H1 (cell line): ENCODE measurements around the gene SH3D19. TPM values are rescaled to one million over a fixed set of nuclear protein-coding genes. Genes with fewer than 3 reads are reported as not detected.

Source experiments
- CTCF ChIA-PET: fragments of 300-600 bp; sonication (Branson Sonifier 250); formaldehyde crosslinking; loops from one replicate; lab custom pipeline; 2021; ENCODE audit not compliant: partially characterized antibody; lab: Charles Lee
- POLR2A ChIA-PET: fragments of 300-600 bp; sonication (Branson Sonifier 250); formaldehyde crosslinking; loops from one replicate; lab custom pipeline; 2021; ENCODE audit warnings: inconsistent platforms; ENCODE audit not compliant: partially characterized antibody; lab: Charles Lee
- DNase-seq, 2 experiments: peaks; one replicate each; pipeline versions ENCODE4 v3.0.0 to v3.0.0-alpha.2; 2010 to 2022; ENCODE audit warnings: low spot score in 2 of 2, low read depth in 1 of 2, mixed read lengths in 1 of 2
- FAIRE-seq: peaks from 2 replicates; lab custom pipeline; 2011; peaks lifted over from hg19 to GRCh38; lab: Jason Lieb, UNC
- H2AFZ ChIP-seq: 2 replicates; pipeline ENCODE4 v1.8.1; 2012; ENCODE audit warnings: low read length, inconsistent platforms
- H2AK5ac ChIP-seq: 2 replicates; pipeline ENCODE4 v1.6.1; 2013; ENCODE audit warnings: low read depth, low read length
- H2BK120ac ChIP-seq: replicated peaks from 2 replicates; pipeline ENCODE3; 2013; ENCODE audit warnings: low read depth, low read length, inconsistent platforms
- H2BK12ac ChIP-seq: 2 replicates; pipeline ENCODE4 v1.6.1; 2013; ENCODE audit warnings: low read depth, low read length
- H2BK15ac ChIP-seq: 2 replicates; pipeline ENCODE4 v1.6.1; 2013; ENCODE audit warnings: low read length
- H2BK20ac ChIP-seq: 2 replicates; pipeline ENCODE4 v1.6.1; 2013; ENCODE audit warnings: low read length
- H2BK5ac ChIP-seq: 2 replicates; pipeline ENCODE4 v1.6.1; 2013; ENCODE audit warnings: low read depth, low read length
- H3K14ac ChIP-seq: 2 replicates; pipeline ENCODE4 v1.6.1; 2013; ENCODE audit warnings: inconsistent platforms; ENCODE audit not compliant: insufficient read length
- H3K18ac ChIP-seq: 2 replicates; pipeline ENCODE4 v1.6.1; 2013; ENCODE audit warnings: low read length; ENCODE audit errors: extremely low read depth
- H3K23ac ChIP-seq: 2 replicates; pipeline ENCODE4 v1.6.1; 2013; ENCODE audit warnings: inconsistent platforms; ENCODE audit not compliant: insufficient read length
- H3K23me2 ChIP-seq: 2 replicates; pipeline ENCODE4 v1.6.1; 2013; ENCODE audit warnings: low read depth, low read length
- H3K27ac ChIP-seq: 2 replicates; pipeline ENCODE4 v1.6.1; 2011; ENCODE audit warnings: low read depth, low read length, inconsistent platforms
- H3K27me3 ChIP-seq, 4 experiments: replicated peaks in 1 of 4; 1 replicate in 1 of 4; 2 replicates in 3 of 4; pipeline versions ENCODE4 v1.6.1 to v1.8.1; 2011 to 2013; ENCODE audit warnings: low read length in 3 of 4, mild to moderate bottlenecking in 3 of 4, inconsistent platforms in 2 of 4, mixed read lengths in 2 of 4, moderate library complexity in 1 of 4; ENCODE audit not compliant: control insufficient read depth in 3 of 4, insufficient read depth in 3 of 4; ENCODE audit errors: extremely low read depth in 1 of 4
- H3K36me3 ChIP-seq, 4 experiments: 2 replicates each; pipeline versions ENCODE4 v1.6.1 to v1.8.1; 2011 to 2013; ENCODE audit warnings: mild to moderate bottlenecking in 4 of 4, low read length in 3 of 4, moderate library complexity in 2 of 4, control low read depth in 1 of 4, inconsistent platforms in 1 of 4; ENCODE audit not compliant: insufficient read depth in 4 of 4, control insufficient read depth in 2 of 4
- H3K4ac ChIP-seq: replicated peaks from 2 replicates; pipeline ENCODE3; 2013; ENCODE audit warnings: low read length, low read depth, mixed read lengths, inconsistent platforms; ENCODE audit not compliant: insufficient read length
- H3K4me1 ChIP-seq, 4 experiments: replicated peaks in 1 of 4; 1 replicate in 1 of 4; 2 replicates in 3 of 4; pipeline versions ENCODE4 v1.6.1 to v1.8.1; 2011 to 2013; ENCODE audit warnings: low read length in 3 of 4, inconsistent platforms in 2 of 4, mixed read lengths in 1 of 4; ENCODE audit not compliant: insufficient read depth in 4 of 4, control insufficient read depth in 3 of 4
- H3K4me2 ChIP-seq, 2 experiments: 2 replicates each; pipeline versions ENCODE4 v1.6.1 to v1.8.1; 2011 to 2013; ENCODE audit warnings: low read depth in 2 of 2, low read length in 2 of 2, control low read depth in 1 of 2, inconsistent platforms in 1 of 2, mild to moderate bottlenecking in 1 of 2; ENCODE audit not compliant: insufficient read depth in 1 of 2
- H3K4me3 ChIP-seq, 4 experiments: fragments of 200-600, 300-600 bp in 1 of 4; sonication (generic), shearing (Covaris generic), sonication (Bioruptor Twin) in 1 of 4; 2 replicates each; pipeline versions ENCODE4 v1.5.1 to v1.8.1; 2011 to 2016; ENCODE audit warnings: low read length in 4 of 4, low read depth in 3 of 4, control low read depth in 2 of 4, inconsistent platforms in 2 of 4, mild to moderate bottlenecking in 2 of 4, mixed read lengths in 1 of 4, moderate library complexity in 1 of 4; ENCODE audit not compliant: insufficient read depth in 2 of 4; ENCODE audit errors: extremely low read depth in 1 of 4
- H3K56ac ChIP-seq: replicated peaks from 2 replicates; pipeline ENCODE3; 2013; ENCODE audit warnings: low read depth, mild to moderate bottlenecking, mixed read lengths, low read length, inconsistent platforms; ENCODE audit not compliant: insufficient read length
- H3K79me1 ChIP-seq: 2 replicates; pipeline ENCODE4 v1.6.1; 2013; ENCODE audit warnings: low read depth, low read length, control low read depth
- H3K79me2 ChIP-seq, 2 experiments: 2 replicates each; pipeline versions ENCODE4 v1.6.1 to v1.8.1; 2012 to 2013; ENCODE audit warnings: low read length in 2 of 2, mild to moderate bottlenecking in 2 of 2, inconsistent platforms in 1 of 2; ENCODE audit not compliant: insufficient read depth in 2 of 2, control insufficient read depth in 1 of 2
- H3K9ac ChIP-seq, 4 experiments: replicated peaks in 1 of 4; 1 replicate in 1 of 4; 2 replicates in 3 of 4; pipeline versions ENCODE4 v1.6.1 to v1.8.1; 2011 to 2013; ENCODE audit warnings: low read depth in 3 of 4, low read length in 3 of 4, control low read depth in 2 of 4, mild to moderate bottlenecking in 2 of 4, moderate library complexity in 2 of 4, inconsistent platforms in 1 of 4; ENCODE audit errors: extremely low read depth in 1 of 4
- H3K9me3 ChIP-seq, 2 experiments: 2 replicates each; pipeline versions ENCODE4 v1.6.1 to v1.8.1; 2012 to 2013; ENCODE audit warnings: mild to moderate bottlenecking in 2 of 2, moderate library complexity in 2 of 2, control low read depth in 1 of 2, inconsistent platforms in 1 of 2, low read depth in 1 of 2, low read length in 1 of 2, mixed read lengths in 1 of 2; ENCODE audit not compliant: insufficient read depth in 2 of 2
- H4K20me1 ChIP-seq, 2 experiments: replicated peaks in 1 of 2; 2 replicates each; pipeline versions ENCODE3 to v1.8.1; 2011 to 2013; ENCODE audit warnings: inconsistent platforms in 2 of 2, low read length in 2 of 2, mild to moderate bottlenecking in 1 of 2; ENCODE audit not compliant: insufficient read depth in 2 of 2, control insufficient read depth in 1 of 2
- H4K5ac ChIP-seq: 2 replicates; pipeline ENCODE4 v1.6.1; 2013; ENCODE audit warnings: low read length, low read depth, mixed read lengths, inconsistent platforms; ENCODE audit not compliant: insufficient read length
- H4K8ac ChIP-seq: 2 replicates; pipeline ENCODE4 v1.8.0; 2013; ENCODE audit warnings: mild to moderate bottlenecking, moderate library complexity, low read length, inconsistent platforms; ENCODE audit not compliant: insufficient read depth; ENCODE audit errors: extremely low read depth
- H4K91ac ChIP-seq: replicated peaks from 2 replicates; pipeline ENCODE3; 2013; ENCODE audit warnings: low read length, mixed read lengths, inconsistent platforms; ENCODE audit not compliant: insufficient read length
- GTF2F1 ChIP-seq: IDR thresholded peaks from 2 replicates; pipeline ENCODE4 v1.6.1; 2012; ENCODE audit warnings: low read depth, low read length, improper control_type of control experiment, borderline replicate concordance
- RFX5 ChIP-seq: IDR thresholded peaks from 2 replicates; pipeline ENCODE4 v1.6.1; 2011; ENCODE audit warnings: low read depth, low read length, improper control_type of control experiment, borderline replicate concordance
- TAF1 ChIP-seq: IDR thresholded peaks from 2 replicates; pipeline ENCODE4 v1.6.1; 2011; ENCODE audit warnings: mild to moderate bottlenecking, low read depth, low read length
- WGBS, 2 experiments: shearing (Covaris generic) in 1 of 2; methylation state at CpG; one replicate each; pipeline versions ENCODE4 v1.1.6 to v1.1.7; 2013 to 2015; ENCODE audit warnings: low lambda C conversion rate in 2 of 2, mixed read lengths in 2 of 2, inconsistent platforms in 1 of 2, low coverage in 1 of 2, missing lambda C conversion rate in 1 of 2; ENCODE audit not compliant: insufficient replicate concordance in 2 of 2, insufficient coverage in 1 of 2, insufficient read length in 1 of 2; ENCODE audit errors: extremely low coverage in 1 of 2, missing lambda C conversion rate in 1 of 2; 5-methylcytosine and 5-hydroxymethylcytosine counted together
- polyA plus RNA-seq, 7 experiments: library from polyadenylated mRNA; depleted of rRNA in 3 of 7; stranded (reverse) in 5 of 7; unstranded in 2 of 7; fragments of >200 nt in 5 of 7; fragments of 200-250 nt in 2 of 7; gene quantifications; 1 replicate in 5 of 7; 2 replicates in 1 of 7; 4 replicates in 1 of 7; pipeline versions ENCODE4 v1.2.1 to v1.2.3, GENCODE V29; 2011 to 2013; ENCODE audit warnings: missing spikeins in 2 of 7, mixed read lengths in 2 of 7
- total RNA-seq: library from RNA; stranded (reverse); fragmentation: NEBNext Ultra II Directional; extraction: Animal tissue kit (Norgen Biotek cat#: 25700); gene quantifications from 2 replicates; pipeline ENCODE4 v1.2.1, GENCODE V29; 2021

SH3D19 gene
- total and polyA plus RNA-seq, 2 of the 8 experiments (the other 6 are each of a cell fraction or from before 2014, with no cell fraction given) = 11.7 to 51.3 TPM

- Histone ChIP-seq H3K4me1 (no peaks in the 10 kb centered on the region), H3K9ac (no peak overlapping the region), H3K4me3 (no peak overlapping the region), H2BK20ac (no peak overlapping the region), H3K79me2 (peaks cover 0 to 4% of the 10 kb centered on the region in 2 experiments; a peak in 1 of 4 replicates), H3K27ac (no peak overlapping the region), H3K79me1 (no peaks in the 10 kb centered on the region; the same call in 1 of the 2 replicates), H3K4me2 (no peak overlapping the region), H3K23ac (no peak overlapping the region), H2BK15ac (no peak overlapping the region), H3K56ac (no peak overlapping the region), H3K4ac (no peak overlapping the region), H4K8ac (no peak overlapping the region), H2BK5ac (no peak overlapping the region), H4K91ac (no peak overlapping the region), H3K9me3 (no peaks in the 10 kb centered on the region), H3K27me3 (no peaks in the 10 kb centered on the region), H2BK12ac (no peak overlapping the region), H4K5ac (no peak overlapping the region), H2AFZ (no peak overlapping the region), H3K18ac (no peak overlapping the region), H3K14ac (no peak overlapping the region), H3K36me3 (no peaks in the 10 kb centered on the region; a peak in 1 of 8 replicates), H2BK120ac (no peak overlapping the region), H2AK5ac (no peak overlapping the region), H4K20me1 (no peaks in the 10 kb centered on the region), H3K23me2 (no peaks in the 10 kb centered on the region)
- ChIA-PET POLR2A (interaction anchor here (0.9 to 1.9 kb wide), 3 partner anchors 17 to 101 kb away, joined by 3 to 5 read pairs (median 3); no protein-coding TSS in a partner anchor), CTCF (interaction anchor here (0.6 to 1.1 kb wide), 2 partner anchors 22 to 53 kb away, joined by 3 read pairs; no protein-coding TSS in a partner anchor)
- FAIRE-seq = no peak
- WGBS, 2 experiments = 74% methylated on average over 4 of the region's 4 CpGs; no CpG with 5 or more reads in 1 of the 2 experiments
- DNase-seq = no peak
- TF ChIP-seq TAF1 = no peak
- TF ChIP-seq GTF2F1 = no peak
- no peak for TF ChIP-seq RFX5
These were observed 101.9 kb downstream of the SH3D19 start for GRCh38 chr4:151223465-151223864.
